Kidney (tissue), 14 donors: ENCODE measurements around the gene RASGEF1C. TPM values are rescaled to one million over a fixed set of nuclear protein-coding genes. Genes with fewer than 3 reads are reported as not detected.
"Not testable (repeated sequence)": the region's sequence is repeated elsewhere in the genome, so short reads cannot be mapped to it uniquely, and the experiment has no call there.

Experiments
- DNase-seq, 5 donors: peaks; one replicate each; pipeline ENCODE4 v3.0.0-alpha.2; 2013 to 2020
- FAIRE-seq: peaks from 2 replicates; lab custom pipeline; 2012; peaks lifted over from hg19 to GRCh38; lab: Jason Lieb, UNC
- H3K27ac ChIP-seq, 2 donors: one replicate each; pipeline ENCODE4 v1.7.0; 2013; ENCODE audit warnings: low read depth in 2 of 2, low read length in 2 of 2, inconsistent platforms in 1 of 2
- H3K27me3 ChIP-seq: one replicate; pipeline ENCODE4 v1.7.1; 2013; ENCODE audit warnings: low read length, inconsistent platforms; ENCODE audit not compliant: control insufficient read depth, insufficient read depth
- H3K36me3 ChIP-seq, 3 donors: one replicate each; pipeline versions ENCODE4 v1.7.0 to v1.7.1; 2013; ENCODE audit warnings: low read length in 3 of 3, control low read depth in 1 of 3, inconsistent platforms in 1 of 3; ENCODE audit not compliant: insufficient read depth in 3 of 3, control insufficient read depth in 2 of 3
- H3K4me1 ChIP-seq, 3 donors: one replicate each; pipeline versions ENCODE4 v1.7.0 to v1.7.1; 2013; ENCODE audit warnings: low read length in 3 of 3, inconsistent platforms in 1 of 3, low read depth in 1 of 3; ENCODE audit not compliant: control insufficient read depth in 2 of 3, insufficient read depth in 2 of 3
- H3K4me3 ChIP-seq, 3 donors: one replicate each; pipeline versions ENCODE4 v1.7.0 to v1.8.1; 2013; ENCODE audit warnings: low read length in 3 of 3, control low read depth in 1 of 3, inconsistent platforms in 1 of 3
- H3K9ac ChIP-seq, 3 donors: one replicate each; pipeline versions ENCODE4 v1.7.0 to v1.7.1; 2013; ENCODE audit warnings: low read length in 3 of 3, control low read depth in 1 of 3, inconsistent platforms in 1 of 3
- H3K9me3 ChIP-seq, 3 donors: one replicate each; pipeline versions ENCODE4 v1.7.0 to v1.7.1; 2013; ENCODE audit warnings: low read length in 3 of 3, control low read depth in 1 of 3, inconsistent platforms in 1 of 3; ENCODE audit not compliant: control insufficient read depth in 2 of 3, insufficient read depth in 1 of 3
- intact Hi-C: fragments of 100-400 bp; cut with DNase I; formaldehyde crosslinking; loops from one replicate; pipeline ENCODE4 v1.11.1; 2022
- polyA plus RNA-seq: library from polyadenylated mRNA; stranded (reverse); fragments of 350-450 nt; fragmentation: Illumina TruSeq; extraction: RNeasy Lipid Tissue Mini Kit (QIAGEN cat#74804); gene quantifications from one replicate; pipeline ENCODE4 v1.2.3, GENCODE V29; 2014; ENCODE audit warnings: low read depth, low replicate concordance; ENCODE audit not compliant: insufficient read depth
- total RNA-seq: library from RNA; stranded (reverse); fragmentation: NEBNext Ultra II Directional; extraction: Animal tissue kit (Norgen Biotek cat#: 25700); gene quantifications from one replicate; pipeline ENCODE4 v1.2.1, GENCODE V29; 2021
- TF ChIP-seq, protein P1 (sequence below): IDR thresholded peaks from 3 replicates; pipeline ENCODE4 v1.5.1; 2012; ENCODE audit warnings: mild to moderate bottlenecking, moderate library complexity, borderline replicate concordance; ENCODE audit not compliant: insufficient read depth; ENCODE audit errors: extremely low read depth
- donor health status: control.
- donor health status: control.
- donor health status: control.
- donor health status: control.
- donor health status: control.
- donor health status: DM: yes; HTN: yes; CAD: no.
- donor health status: Normal renal cell carcinoma (clear cell type).

Gene RASGEF1C
- total and polyA plus RNA-seq, 2 donors from 2014 or later, result 0.15 to 0.16 TPM

DNA sequence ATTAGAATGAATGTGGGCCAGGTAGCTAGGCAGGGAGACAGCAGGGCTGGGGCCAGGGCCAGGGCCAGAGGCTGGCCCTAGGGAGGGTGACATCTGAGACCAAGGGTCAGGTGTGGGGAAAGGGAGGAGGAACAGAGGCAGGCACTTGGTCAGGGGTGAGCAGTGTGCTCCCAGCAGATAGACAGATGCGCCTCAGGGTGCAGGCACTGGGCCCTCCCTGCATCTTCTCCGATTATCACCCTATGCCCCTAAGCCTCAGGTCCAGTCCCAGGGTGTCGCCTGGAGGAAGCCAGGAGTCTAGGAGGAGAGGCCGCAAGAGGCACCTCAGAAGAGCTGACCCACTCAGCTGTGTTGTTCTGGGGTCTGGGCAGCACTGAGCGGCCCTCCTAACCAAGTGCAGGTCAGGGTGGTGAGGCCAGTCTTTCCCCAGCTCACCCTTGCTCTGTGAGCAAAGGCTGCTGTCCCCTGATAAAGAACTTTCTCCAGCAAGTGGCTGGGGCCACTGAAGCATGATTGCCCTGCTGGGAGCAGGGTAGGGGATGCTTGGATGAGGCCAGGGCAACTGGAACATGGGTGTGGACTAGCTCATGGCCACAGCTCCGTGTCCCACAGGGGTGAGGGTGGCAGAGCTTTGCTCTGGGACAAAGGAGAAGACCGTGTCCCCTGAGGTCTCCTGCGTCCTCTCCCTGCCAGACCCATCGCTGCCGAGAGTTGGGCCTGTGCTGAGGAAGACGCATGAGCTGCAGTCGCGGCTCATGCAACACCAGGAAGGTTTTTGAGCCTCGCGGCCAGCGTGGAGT is 2.1 kb upstream of the RASGEF1C start:
- TF ChIP-seq, protein P1, sequence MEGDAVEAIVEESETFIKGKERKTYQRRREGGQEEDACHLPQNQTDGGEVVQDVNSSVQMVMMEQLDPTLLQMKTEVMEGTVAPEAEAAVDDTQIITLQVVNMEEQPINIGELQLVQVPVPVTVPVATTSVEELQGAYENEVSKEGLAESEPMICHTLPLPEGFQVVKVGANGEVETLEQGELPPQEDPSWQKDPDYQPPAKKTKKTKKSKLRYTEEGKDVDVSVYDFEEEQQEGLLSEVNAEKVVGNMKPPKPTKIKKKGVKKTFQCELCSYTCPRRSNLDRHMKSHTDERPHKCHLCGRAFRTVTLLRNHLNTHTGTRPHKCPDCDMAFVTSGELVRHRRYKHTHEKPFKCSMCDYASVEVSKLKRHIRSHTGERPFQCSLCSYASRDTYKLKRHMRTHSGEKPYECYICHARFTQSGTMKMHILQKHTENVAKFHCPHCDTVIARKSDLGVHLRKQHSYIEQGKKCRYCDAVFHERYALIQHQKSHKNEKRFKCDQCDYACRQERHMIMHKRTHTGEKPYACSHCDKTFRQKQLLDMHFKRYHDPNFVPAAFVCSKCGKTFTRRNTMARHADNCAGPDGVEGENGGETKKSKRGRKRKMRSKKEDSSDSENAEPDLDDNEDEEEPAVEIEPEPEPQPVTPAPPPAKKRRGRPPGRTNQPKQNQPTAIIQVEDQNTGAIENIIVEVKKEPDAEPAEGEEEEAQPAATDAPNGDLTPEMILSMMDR, result no peak
- H3K27ac ChIP-seq, result no peak overlapping the region
- no peaks in the 10 kb centered on the region for H3K36me3 ChIP-seq
- H3K4me3 ChIP-seq, result no peak overlapping the region
- intact Hi-C loops, result no loop called here
- H3K9ac ChIP-seq, result no peak overlapping the region
- no peaks in the 10 kb centered on the region for H3K27me3 ChIP-seq
- DNase-seq (no peak), FAIRE-seq (no peak)
- H3K9me3 ChIP-seq, result peaks cover 0 to 11% (median 0%) of the 10 kb centered on the region in 3 donors
- H3K4me1 ChIP-seq, result peaks cover 0 to 13% (median 0%) of the 10 kb centered on the region in 3 donors

DNA sequence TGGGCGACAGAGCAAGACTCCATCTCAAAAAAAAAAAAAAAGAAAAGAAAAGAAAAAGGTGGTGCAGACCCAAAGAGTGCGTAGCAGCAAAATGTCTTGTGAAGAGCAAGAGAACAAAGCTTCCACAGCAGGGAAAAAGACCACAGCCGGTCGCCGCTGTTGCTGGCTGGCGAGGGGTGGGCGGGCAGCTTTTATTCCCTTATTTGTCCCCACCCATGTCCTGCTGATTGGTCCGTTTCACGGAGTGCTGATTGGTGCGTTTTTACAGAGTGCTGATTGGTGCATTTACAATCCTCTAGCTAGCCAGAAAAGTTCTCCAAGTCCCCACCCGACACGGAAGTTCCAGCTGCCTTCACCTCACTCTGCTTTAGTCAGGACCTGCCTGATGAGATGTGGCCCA is 1.1 kb upstream of the RASGEF1C start:
- peaks cover 0 to 13% (median 0%) of the 10 kb centered on the region in 3 donors for H3K4me1 ChIP-seq
- H3K27me3 ChIP-seq, H3K27ac ChIP-seq, FAIRE-seq, H3K9ac ChIP-seq, intact Hi-C loops, H3K4me3 ChIP-seq, DNase-seq, H3K36me3 ChIP-seq, H3K9me3 ChIP-seq: not testable (repeated sequence)

DNA sequence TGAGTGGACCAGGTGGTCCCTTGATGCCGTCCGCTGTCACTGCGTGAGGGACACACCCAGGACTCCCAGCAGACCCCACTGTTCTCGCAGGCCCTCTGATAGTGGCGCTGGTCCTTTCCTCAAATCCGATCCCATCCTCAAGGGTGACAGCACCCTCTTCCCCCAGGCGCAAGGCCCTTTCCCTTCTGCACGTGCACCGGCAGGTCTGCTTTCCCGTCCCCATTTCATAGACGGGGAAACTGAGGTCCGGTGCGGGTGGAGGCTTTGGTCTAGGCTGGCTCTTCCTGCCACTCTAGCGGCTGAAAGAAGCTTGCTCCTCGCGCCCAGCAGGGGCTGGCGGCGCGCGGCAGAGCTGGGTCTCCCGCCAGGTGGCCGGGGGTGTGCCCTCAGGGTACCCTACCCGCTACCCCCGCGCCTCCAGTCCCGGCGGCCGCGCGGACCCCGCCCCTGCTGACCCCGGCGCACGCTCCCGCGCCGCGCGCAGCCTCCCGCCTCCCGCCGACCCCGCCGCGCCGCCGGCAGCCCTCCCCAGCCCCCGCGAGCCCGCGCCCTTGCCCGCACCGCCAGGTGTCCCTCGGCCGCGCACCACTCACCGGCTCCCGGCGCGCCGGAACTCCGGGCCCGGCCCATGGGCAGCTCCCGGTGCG is 453 bp downstream of the RASGEF1C start:
- H3K27ac ChIP-seq, result no peak overlapping the region
- peak overlapping the region in 1 of 3 donors; percentile 23 for H3K4me3 ChIP-seq
- no peak overlapping the region for H3K9ac ChIP-seq
- DNase-seq, result peak in 4 of 5 donors; percentile 28 to 66 (median 44)
- TF ChIP-seq, protein P1, result no peak
- H3K27me3 ChIP-seq, result no peaks in the 10 kb centered on the region
- H3K9me3 ChIP-seq, result no peaks in the 10 kb centered on the region
- H3K36me3 ChIP-seq, result no peaks in the 10 kb centered on the region
- H3K4me1 ChIP-seq, result peaks cover 0 to 11% (median 0%) of the 10 kb centered on the region in 3 donors
- no peak for FAIRE-seq
- intact Hi-C loops, result no loop called here

DNA sequence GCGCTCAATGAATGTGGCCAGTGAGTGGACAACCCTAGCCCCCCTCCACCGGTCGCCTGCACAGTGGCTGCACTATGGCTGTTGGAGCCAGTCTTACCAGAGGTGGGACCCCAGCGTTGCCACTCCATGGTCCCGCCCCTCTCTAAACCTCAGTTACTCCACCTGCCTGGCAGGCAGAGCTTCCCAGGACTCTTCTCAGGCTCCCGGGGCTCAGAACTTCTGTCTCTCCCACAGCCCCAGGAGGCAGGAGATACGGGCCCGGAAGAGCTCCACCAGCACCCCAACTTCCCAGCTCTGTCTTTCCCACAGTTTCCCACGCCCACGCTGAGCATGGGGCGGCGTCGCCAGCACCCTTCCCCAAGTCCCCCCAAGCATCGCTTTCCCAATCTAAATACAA is 975 bp downstream of the RASGEF1C start:
- TF ChIP-seq, protein P1, result no peak
- Histone ChIP-seq H3K36me3 (no peaks in the 10 kb centered on the region), H3K27ac (no peak overlapping the region), H3K9me3 (no peaks in the 10 kb centered on the region), H3K9ac (no peak overlapping the region), H3K4me3 (peak overlapping the region in 1 of 3 donors; percentile 23), H3K4me1 (peaks cover 0 to 10% (median 0%) of the 10 kb centered on the region in 3 donors), H3K27me3 (no peaks in the 10 kb centered on the region)
- no peak for FAIRE-seq
- intact Hi-C loops, result no loop called here
- DNase-seq, result peak in 1 of 5 donors; percentile 11
